Measurements from ENCODE around the gene RSAD2. TPM values are rescaled to one million over a fixed set of nuclear protein-coding genes. Genes with fewer than 3 reads are reported as not detected.

Gene RSAD2
- total RNA-seq, 1 experiment from 2014 or later, result not detected

DNA sequence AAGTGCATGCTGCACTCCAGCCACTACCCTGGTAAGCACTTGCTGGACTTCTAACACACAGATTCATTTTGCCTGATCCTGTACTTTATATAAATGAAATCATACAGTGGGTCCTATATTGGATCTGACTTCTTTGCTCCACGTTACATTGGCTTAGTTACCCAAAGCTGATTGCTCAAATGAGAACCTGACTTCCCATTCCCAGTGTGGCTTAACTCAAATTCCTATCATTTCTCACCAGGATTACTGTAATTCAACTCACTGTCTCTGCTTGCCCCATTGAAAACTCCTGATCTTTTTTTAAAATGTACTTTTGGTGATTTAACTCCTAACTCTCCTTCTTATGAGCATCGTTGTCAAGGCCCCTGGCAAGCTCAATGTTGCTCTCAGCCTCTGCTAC lies 1.4 kb downstream of the RSAD2 start:
- POLR2A ChIA-PET, result no interaction called here
- TF ChIP-seq JAZF1 (CRISPR knock-in tag; IDR thresholded peaks at IDR 0.05), result no peak
- no peak for TF ChIP-seq NFYB (CRISPR knock-in tag; conservative IDR thresholded peaks at IDR 0.05; ENCODE audit: low read depth)
- TF ChIP-seq, protein P1, sequence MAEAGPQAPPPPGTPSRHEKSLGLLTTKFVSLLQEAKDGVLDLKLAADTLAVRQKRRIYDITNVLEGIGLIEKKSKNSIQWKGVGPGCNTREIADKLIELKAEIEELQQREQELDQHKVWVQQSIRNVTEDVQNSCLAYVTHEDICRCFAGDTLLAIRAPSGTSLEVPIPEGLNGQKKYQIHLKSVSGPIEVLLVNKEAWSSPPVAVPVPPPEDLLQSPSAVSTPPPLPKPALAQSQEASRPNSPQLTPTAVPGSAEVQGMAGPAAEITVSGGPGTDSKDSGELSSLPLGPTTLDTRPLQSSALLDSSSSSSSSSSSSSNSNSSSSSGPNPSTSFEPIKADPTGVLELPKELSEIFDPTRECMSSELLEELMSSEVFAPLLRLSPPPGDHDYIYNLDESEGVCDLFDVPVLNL (CRISPR knock-in tag; IDR thresholded peaks at IDR 0.05; ENCODE audit: borderline replicate concordance, low read depth), result no peak
- no peak for TF ChIP-seq SMAD3 (CRISPR knock-in tag; IDR thresholded peaks at IDR 0.05; ENCODE audit: borderline replicate concordance)
- TF ChIP-seq, protein P2, sequence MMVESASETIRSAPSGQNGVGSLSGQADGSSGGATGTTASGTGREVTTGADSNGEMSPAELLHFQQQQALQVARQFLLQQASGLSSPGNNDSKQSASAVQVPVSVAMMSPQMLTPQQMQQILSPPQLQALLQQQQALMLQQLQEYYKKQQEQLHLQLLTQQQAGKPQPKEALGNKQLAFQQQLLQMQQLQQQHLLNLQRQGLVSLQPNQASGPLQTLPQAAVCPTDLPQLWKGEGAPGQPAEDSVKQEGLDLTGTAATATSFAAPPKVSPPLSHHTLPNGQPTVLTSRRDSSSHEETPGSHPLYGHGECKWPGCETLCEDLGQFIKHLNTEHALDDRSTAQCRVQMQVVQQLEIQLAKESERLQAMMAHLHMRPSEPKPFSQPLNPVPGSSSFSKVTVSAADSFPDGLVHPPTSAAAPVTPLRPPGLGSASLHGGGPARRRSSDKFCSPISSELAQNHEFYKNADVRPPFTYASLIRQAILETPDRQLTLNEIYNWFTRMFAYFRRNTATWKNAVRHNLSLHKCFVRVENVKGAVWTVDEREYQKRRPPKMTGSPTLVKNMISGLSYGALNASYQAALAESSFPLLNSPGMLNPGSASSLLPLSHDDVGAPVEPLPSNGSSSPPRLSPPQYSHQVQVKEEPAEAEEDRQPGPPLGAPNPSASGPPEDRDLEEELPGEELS (CRISPR knock-in tag; IDR thresholded peaks at IDR 0.05), result no peak
- TF ChIP-seq ETV6 (CRISPR knock-in tag; IDR thresholded peaks at IDR 0.05), result no peak
- TF ChIP-seq, protein P3, sequence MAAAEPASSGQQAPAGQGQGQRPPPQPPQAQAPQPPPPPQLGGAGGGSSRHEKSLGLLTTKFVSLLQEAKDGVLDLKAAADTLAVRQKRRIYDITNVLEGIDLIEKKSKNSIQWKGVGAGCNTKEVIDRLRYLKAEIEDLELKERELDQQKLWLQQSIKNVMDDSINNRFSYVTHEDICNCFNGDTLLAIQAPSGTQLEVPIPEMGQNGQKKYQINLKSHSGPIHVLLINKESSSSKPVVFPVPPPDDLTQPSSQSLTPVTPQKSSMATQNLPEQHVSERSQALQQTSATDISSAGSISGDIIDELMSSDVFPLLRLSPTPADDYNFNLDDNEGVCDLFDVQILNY (CRISPR knock-in tag; IDR thresholded peaks at IDR 0.05), result no peak
- TF ChIP-seq, protein P4, sequence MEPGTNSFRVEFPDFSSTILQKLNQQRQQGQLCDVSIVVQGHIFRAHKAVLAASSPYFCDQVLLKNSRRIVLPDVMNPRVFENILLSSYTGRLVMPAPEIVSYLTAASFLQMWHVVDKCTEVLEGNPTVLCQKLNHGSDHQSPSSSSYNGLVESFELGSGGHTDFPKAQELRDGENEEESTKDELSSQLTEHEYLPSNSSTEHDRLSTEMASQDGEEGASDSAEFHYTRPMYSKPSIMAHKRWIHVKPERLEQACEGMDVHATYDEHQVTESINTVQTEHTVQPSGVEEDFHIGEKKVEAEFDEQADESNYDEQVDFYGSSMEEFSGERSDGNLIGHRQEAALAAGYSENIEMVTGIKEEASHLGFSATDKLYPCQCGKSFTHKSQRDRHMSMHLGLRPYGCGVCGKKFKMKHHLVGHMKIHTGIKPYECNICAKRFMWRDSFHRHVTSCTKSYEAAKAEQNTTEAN (CRISPR knock-in tag; IDR thresholded peaks at IDR 0.05), result no peak
- TF ChIP-seq ZNF317 (CRISPR knock-in tag; IDR thresholded peaks at IDR 0.05; ENCODE audit: borderline replicate concordance, low read depth), result no peak
- H3K9me3 Mint-ChIP-seq, result peaks cover 93% of the 10 kb centered on the region

DNA sequence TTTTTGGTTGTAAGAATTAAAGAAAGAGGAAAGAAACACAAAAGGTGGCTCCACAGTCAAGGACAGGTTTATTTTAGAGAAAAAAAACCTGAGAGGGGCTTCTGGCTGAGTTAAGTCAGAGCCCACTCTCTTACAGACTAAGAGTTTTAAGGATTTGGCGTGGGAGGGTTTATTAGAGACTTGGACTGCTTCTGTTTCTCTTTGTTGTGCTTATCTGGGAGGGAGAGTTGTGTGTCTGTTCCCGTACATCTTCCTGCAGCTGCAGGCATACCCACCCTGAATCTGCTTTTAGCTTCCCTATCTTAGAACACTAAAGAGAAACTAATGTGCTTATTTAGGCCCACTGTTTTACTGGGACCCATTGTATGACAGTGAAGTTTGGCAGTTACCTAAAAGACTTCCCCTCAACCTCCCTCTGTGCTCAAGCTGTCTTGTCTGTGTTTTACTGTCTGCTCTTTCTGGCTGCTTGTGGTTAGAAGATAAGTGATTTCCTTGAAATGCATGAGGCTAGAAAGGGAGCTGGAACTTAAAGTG lies 2.7 kb downstream of the RSAD2 start:
- Mint-ChIP-seq H3K9me3 (peaks cover 93% of the 10 kb centered on the region), H3K4me3 (no peak overlapping the region), H3K4me1 (no peaks in the 10 kb centered on the region), H3K27me3 (ENCODE audit: low read depth) (peaks cover 30% of the 10 kb centered on the region), H3K36me3 (peaks cover 53% of the 10 kb centered on the region), H3K27ac (no peak overlapping the region)
- no peak for ATAC-seq
- CTCF ChIA-PET, result no interaction called here
- DNase-seq (ENCODE audit: low spot score), result no peak
- POLR2A ChIA-PET, result no interaction called here
- TF ChIP-seq ZNF232 (CRISPR knock-in tag; IDR thresholded peaks at IDR 0.05) (no peak), SOX15 (CRISPR knock-in tag; IDR thresholded peaks at IDR 0.05) (no peak), NFATC4 (CRISPR knock-in tag; IDR thresholded peaks at IDR 0.05) (no peak), OVOL2 (CRISPR knock-in tag; IDR thresholded peaks at IDR 0.05; ENCODE audit: borderline replicate concordance) (no peak)
- TF ChIP-seq, protein P1 (CRISPR knock-in tag; IDR thresholded peaks at IDR 0.05; ENCODE audit: borderline replicate concordance, low read depth), result no peak
- TF ChIP-seq, protein P5, sequence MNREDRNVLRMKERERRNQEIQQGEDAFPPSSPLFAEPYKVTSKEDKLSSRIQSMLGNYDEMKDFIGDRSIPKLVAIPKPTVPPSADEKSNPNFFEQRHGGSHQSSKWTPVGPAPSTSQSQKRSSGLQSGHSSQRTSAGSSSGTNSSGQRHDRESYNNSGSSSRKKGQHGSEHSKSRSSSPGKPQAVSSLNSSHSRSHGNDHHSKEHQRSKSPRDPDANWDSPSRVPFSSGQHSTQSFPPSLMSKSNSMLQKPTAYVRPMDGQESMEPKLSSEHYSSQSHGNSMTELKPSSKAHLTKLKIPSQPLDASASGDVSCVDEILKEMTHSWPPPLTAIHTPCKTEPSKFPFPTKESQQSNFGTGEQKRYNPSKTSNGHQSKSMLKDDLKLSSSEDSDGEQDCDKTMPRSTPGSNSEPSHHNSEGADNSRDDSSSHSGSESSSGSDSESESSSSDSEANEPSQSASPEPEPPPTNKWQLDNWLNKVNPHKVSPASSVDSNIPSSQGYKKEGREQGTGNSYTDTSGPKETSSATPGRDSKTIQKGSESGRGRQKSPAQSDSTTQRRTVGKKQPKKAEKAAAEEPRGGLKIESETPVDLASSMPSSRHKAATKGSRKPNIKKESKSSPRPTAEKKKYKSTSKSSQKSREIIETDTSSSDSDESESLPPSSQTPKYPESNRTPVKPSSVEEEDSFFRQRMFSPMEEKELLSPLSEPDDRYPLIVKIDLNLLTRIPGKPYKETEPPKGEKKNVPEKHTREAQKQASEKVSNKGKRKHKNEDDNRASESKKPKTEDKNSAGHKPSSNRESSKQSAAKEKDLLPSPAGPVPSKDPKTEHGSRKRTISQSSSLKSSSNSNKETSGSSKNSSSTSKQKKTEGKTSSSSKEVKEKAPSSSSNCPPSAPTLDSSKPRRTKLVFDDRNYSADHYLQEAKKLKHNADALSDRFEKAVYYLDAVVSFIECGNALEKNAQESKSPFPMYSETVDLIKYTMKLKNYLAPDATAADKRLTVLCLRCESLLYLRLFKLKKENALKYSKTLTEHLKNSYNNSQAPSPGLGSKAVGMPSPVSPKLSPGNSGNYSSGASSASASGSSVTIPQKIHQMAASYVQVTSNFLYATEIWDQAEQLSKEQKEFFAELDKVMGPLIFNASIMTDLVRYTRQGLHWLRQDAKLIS (CRISPR knock-in tag; IDR thresholded peaks at IDR 0.05; ENCODE audit: borderline replicate concordance), result no peak
- TF ChIP-seq, protein P6, sequence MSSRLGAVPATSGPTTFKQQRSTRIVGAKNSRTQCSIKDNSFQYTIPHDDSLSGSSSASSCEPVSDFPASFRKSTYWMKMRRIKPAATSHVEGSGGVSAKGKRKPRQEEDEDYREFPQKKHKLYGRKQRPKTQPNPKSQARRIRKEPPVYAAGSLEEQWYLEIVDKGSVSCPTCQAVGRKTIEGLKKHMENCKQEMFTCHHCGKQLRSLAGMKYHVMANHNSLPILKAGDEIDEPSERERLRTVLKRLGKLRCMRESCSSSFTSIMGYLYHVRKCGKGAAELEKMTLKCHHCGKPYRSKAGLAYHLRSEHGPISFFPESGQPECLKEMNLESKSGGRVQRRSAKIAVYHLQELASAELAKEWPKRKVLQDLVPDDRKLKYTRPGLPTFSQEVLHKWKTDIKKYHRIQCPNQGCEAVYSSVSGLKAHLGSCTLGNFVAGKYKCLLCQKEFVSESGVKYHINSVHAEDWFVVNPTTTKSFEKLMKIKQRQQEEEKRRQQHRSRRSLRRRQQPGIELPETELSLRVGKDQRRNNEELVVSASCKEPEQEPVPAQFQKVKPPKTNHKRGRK (CRISPR knock-in tag; IDR thresholded peaks at IDR 0.05; ENCODE audit: borderline replicate concordance), result no peak
- TF ChIP-seq, protein P7, sequence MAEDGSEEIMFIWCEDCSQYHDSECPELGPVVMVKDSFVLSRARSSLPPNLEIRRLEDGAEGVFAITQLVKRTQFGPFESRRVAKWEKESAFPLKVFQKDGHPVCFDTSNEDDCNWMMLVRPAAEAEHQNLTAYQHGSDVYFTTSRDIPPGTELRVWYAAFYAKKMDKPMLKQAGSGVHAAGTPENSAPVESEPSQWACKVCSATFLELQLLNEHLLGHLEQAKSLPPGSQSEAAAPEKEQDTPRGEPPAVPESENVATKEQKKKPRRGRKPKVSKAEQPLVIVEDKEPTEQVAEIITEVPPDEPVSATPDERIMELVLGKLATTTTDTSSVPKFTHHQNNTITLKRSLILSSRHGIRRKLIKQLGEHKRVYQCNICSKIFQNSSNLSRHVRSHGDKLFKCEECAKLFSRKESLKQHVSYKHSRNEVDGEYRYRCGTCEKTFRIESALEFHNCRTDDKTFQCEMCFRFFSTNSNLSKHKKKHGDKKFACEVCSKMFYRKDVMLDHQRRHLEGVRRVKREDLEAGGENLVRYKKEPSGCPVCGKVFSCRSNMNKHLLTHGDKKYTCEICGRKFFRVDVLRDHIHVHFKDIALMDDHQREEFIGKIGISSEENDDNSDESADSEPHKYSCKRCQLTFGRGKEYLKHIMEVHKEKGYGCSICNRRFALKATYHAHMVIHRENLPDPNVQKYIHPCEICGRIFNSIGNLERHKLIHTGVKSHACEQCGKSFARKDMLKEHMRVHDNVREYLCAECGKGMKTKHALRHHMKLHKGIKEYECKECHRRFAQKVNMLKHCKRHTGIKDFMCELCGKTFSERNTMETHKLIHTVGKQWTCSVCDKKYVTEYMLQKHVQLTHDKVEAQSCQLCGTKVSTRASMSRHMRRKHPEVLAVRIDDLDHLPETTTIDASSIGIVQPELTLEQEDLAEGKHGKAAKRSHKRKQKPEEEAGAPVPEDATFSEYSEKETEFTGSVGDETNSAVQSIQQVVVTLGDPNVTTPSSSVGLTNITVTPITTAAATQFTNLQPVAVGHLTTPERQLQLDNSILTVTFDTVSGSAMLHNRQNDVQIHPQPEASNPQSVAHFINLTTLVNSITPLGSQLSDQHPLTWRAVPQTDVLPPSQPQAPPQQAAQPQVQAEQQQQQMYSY (CRISPR knock-in tag; IDR thresholded peaks at IDR 0.05), result no peak
- TF ChIP-seq, protein P8, sequence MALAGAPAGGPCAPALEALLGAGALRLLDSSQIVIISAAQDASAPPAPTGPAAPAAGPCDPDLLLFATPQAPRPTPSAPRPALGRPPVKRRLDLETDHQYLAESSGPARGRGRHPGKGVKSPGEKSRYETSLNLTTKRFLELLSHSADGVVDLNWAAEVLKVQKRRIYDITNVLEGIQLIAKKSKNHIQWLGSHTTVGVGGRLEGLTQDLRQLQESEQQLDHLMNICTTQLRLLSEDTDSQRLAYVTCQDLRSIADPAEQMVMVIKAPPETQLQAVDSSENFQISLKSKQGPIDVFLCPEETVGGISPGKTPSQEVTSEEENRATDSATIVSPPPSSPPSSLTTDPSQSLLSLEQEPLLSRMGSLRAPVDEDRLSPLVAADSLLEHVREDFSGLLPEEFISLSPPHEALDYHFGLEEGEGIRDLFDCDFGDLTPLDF (CRISPR knock-in tag; IDR thresholded peaks at IDR 0.05), result no peak

More for the DNA sequence above, 1.4 kb downstream of the RSAD2 start:
- Mint-ChIP-seq H3K27me3 (ENCODE audit: low read depth) (peaks cover 29% of the 10 kb centered on the region), H3K36me3 (peaks cover 50% of the 10 kb centered on the region), H3K27ac (no peak overlapping the region), H3K4me1 (no peaks in the 10 kb centered on the region), H3K4me3 (no peak overlapping the region)
- CTCF ChIA-PET, result no interaction called here
- no peak for ATAC-seq
- DNase-seq (ENCODE audit: low spot score), result no peak

All from WTC11 (cell line).